ENCODE data around the gene TRIM52. TPM values are rescaled to one million over a fixed set of nuclear protein-coding genes. Genes with fewer than 3 reads are reported as not detected.

Gene TRIM52
- total RNA-seq, 1 donor from 2014 or later, result 16.3 TPM

- ATAC-seq (no peak), DNase-seq (no peak)
- no peak for TF ChIP-seq CTCF (IDR thresholded peaks at IDR 0.05)
- H3K36me3 ChIP-seq, result peaks cover 59% of the 10 kb centered on the region
- no peak overlapping the region for H3K27ac ChIP-seq
- H3K4me3 ChIP-seq, result no peak overlapping the region
- no peaks in the 10 kb centered on the region for H3K27me3 ChIP-seq
- no peaks in the 10 kb centered on the region for H3K4me1 ChIP-seq
- intact Hi-C loops (cut with DNase I), result no loop called here
- no peaks in the 10 kb centered on the region for H3K9me3 ChIP-seq
Measured at GRCh38 chr5:181231432-181231831, 29.5 kb downstream of the TRIM52 start.

GRCh38 chr5:181230551-181230950 is 30.4 kb downstream of the TRIM52 start:
- no peak overlapping the region for H3K27ac ChIP-seq
- intact Hi-C loops (cut with DNase I), result no loop called here
- H3K4me3 ChIP-seq, result no peak overlapping the region
- no peak for DNase-seq
- H3K4me1 ChIP-seq, result no peaks in the 10 kb centered on the region
- TF ChIP-seq CTCF (IDR thresholded peaks at IDR 0.05), result no peak
- H3K9me3 ChIP-seq, result no peaks in the 10 kb centered on the region
- H3K27me3 ChIP-seq, result no peaks in the 10 kb centered on the region
- H3K36me3 ChIP-seq, result peaks cover 51% of the 10 kb centered on the region
- ATAC-seq, result no peak

GRCh38 chr5:181229996-181230395 is 30.9 kb downstream of the TRIM52 start:
- Histone ChIP-seq H3K27ac (no peak overlapping the region), H3K9me3 (no peaks in the 10 kb centered on the region), H3K4me3 (no peak overlapping the region), H3K4me1 (no peaks in the 10 kb centered on the region), H3K36me3 (peaks cover 45% of the 10 kb centered on the region), H3K27me3 (no peaks in the 10 kb centered on the region)
- DNase-seq (no peak), ATAC-seq (no peak)
- intact Hi-C loops (cut with DNase I), result no loop called here
- no peak for TF ChIP-seq CTCF (IDR thresholded peaks at IDR 0.05)

- H3K9me3 ChIP-seq, result no peaks in the 10 kb centered on the region
- H3K36me3 ChIP-seq, result no peaks in the 10 kb centered on the region
- ATAC-seq, result no peak
- H3K4me3 ChIP-seq, result peak overlapping the region; percentile 96
- H3K4me1 ChIP-seq, result peaks cover 8% of the 10 kb centered on the region
- intact Hi-C loops (cut with DNase I), result no loop called here
- TF ChIP-seq CTCF (IDR thresholded peaks at IDR 0.05), result no peak
- peak overlapping the region; percentile 97 for H3K27ac ChIP-seq
- H3K27me3 ChIP-seq, result no peaks in the 10 kb centered on the region
- no peak for DNase-seq
Measured at GRCh38 chr5:181224390-181225229, 36.3 kb downstream of the TRIM52 start.

GRCh38 chr5:181223729-181224389 is 37.1 kb downstream of the TRIM52 start:
- Histone ChIP-seq H3K36me3 (no peaks in the 10 kb centered on the region), H3K27me3 (no peaks in the 10 kb centered on the region), H3K9me3 (no peaks in the 10 kb centered on the region), H3K4me1 (peaks cover 8% of the 10 kb centered on the region), H3K27ac (peak overlapping the region; percentile 97), H3K4me3 (peak overlapping the region; percentile 96)
- ATAC-seq, result peak; percentile 7
- TF ChIP-seq CTCF (IDR thresholded peaks at IDR 0.05), result no peak
- intact Hi-C loops (cut with DNase I), result no loop called here
- DNase-seq, result peak; percentile 83

All from upper lobe of right lung (tissue), 1 donor.